ENCODE data around the gene RRH. TPM values are rescaled to one million over a fixed set of nuclear protein-coding genes. Genes with fewer than 3 reads are reported as not detected.

The RRH gene
- total and polyA plus RNA-seq, 2 donors: 0.05 to 0.11 TPM

- Histone ChIP-seq H3K27ac (ENCODE audit: low read depth in 1 of 2, low read length in 1 of 2) (no peak overlapping the region), H3K27me3 (ENCODE audit: control insufficient read depth in 2 of 2, insufficient read depth in 1 of 2, low read length in 1 of 2) (no peaks in the 10 kb centered on the region), H3K36me3 (ENCODE audit: control insufficient read depth in 2 of 2, insufficient read depth in 2 of 2, low read length in 1 of 2) (no peaks in the 10 kb centered on the region), H3K4me1 (ENCODE audit: control insufficient read depth in 2 of 2, insufficient read depth in 2 of 2, low read length in 2 of 2) (peaks cover 0 to 5% of the 10 kb centered on the region in 2 donors), H3K9me3 (ENCODE audit: control insufficient read depth in 2 of 2, insufficient read depth in 1 of 2, low read length in 1 of 2) (no peaks in the 10 kb centered on the region), H3K4me3 (ENCODE audit: low read length in 2 of 2) (no peak overlapping the region)
- WGBS: 75% methylated on average over 3 of the region's 3 CpGs
- DNase-seq (ENCODE audit: low read depth in 6 of 9, low spot score in 9 of 9): no peak
These were observed 49.6 kb downstream of the RRH start for GRCh38 chr4:109877400-109877799.

- H3K4me1 ChIP-seq (ENCODE audit: control insufficient read depth in 2 of 2, insufficient read depth in 2 of 2, low read length in 2 of 2): peaks cover 0 to 5% of the 10 kb centered on the region in 2 donors
- no peaks in the 10 kb centered on the region for H3K36me3 ChIP-seq (ENCODE audit: control insufficient read depth in 2 of 2, insufficient read depth in 2 of 2, low read length in 1 of 2)
- H3K27me3 ChIP-seq (ENCODE audit: control insufficient read depth in 2 of 2, insufficient read depth in 1 of 2, low read length in 1 of 2): no peaks in the 10 kb centered on the region
- H3K4me3 ChIP-seq (ENCODE audit: low read length in 2 of 2): no peak overlapping the region
- 96% methylated on average over 2 of the region's 2 CpGs for WGBS
- no peak overlapping the region for H3K27ac ChIP-seq (ENCODE audit: low read depth in 1 of 2, low read length in 1 of 2)
- no peaks in the 10 kb centered on the region for H3K9me3 ChIP-seq (ENCODE audit: control insufficient read depth in 2 of 2, insufficient read depth in 1 of 2, low read length in 1 of 2)
- DNase-seq (ENCODE audit: low read depth in 6 of 9, low spot score in 9 of 9): no peak
These were observed 50.6 kb downstream of the RRH start for GRCh38 chr4:109878355-109878754.

GRCh38 chr4:109879081-109879480, 51.3 kb downstream of the RRH start:
- no peak for DNase-seq (ENCODE audit: low read depth in 6 of 9, low spot score in 9 of 9)

GRCh38 chr4:109879636-109880314, 52.0 kb downstream of the RRH start:
- WGBS: 97% methylated on average over 7 of the region's 7 CpGs
- no peak for DNase-seq (ENCODE audit: low read depth in 6 of 9, low spot score in 9 of 9)
- Histone ChIP-seq H3K27ac (ENCODE audit: low read depth in 1 of 2, low read length in 1 of 2) (no peak overlapping the region), H3K4me3 (ENCODE audit: low read length in 2 of 2) (no peak overlapping the region), H3K36me3 (ENCODE audit: control insufficient read depth in 2 of 2, insufficient read depth in 2 of 2, low read length in 1 of 2) (no peaks in the 10 kb centered on the region), H3K9me3 (ENCODE audit: control insufficient read depth in 2 of 2, insufficient read depth in 1 of 2, low read length in 1 of 2) (no peaks in the 10 kb centered on the region), H3K4me1 (ENCODE audit: control insufficient read depth in 2 of 2, insufficient read depth in 2 of 2, low read length in 2 of 2) (no peaks in the 10 kb centered on the region), H3K27me3 (ENCODE audit: control insufficient read depth in 2 of 2, insufficient read depth in 1 of 2, low read length in 1 of 2) (no peaks in the 10 kb centered on the region)

More at GRCh38 chr4:109879081-109879480, 51.3 kb downstream of the RRH start:
- no peaks in the 10 kb centered on the region for H3K36me3 ChIP-seq (ENCODE audit: control insufficient read depth in 2 of 2, insufficient read depth in 2 of 2, low read length in 1 of 2)
- no peak overlapping the region for H3K27ac ChIP-seq (ENCODE audit: low read depth in 1 of 2, low read length in 1 of 2)
- no peaks in the 10 kb centered on the region for H3K27me3 ChIP-seq (ENCODE audit: control insufficient read depth in 2 of 2, insufficient read depth in 1 of 2, low read length in 1 of 2)
- H3K9me3 ChIP-seq (ENCODE audit: control insufficient read depth in 2 of 2, insufficient read depth in 1 of 2, low read length in 1 of 2): no peaks in the 10 kb centered on the region
- WGBS: 89% methylated on average over 12 of the region's 12 CpGs
- no peak overlapping the region for H3K4me3 ChIP-seq (ENCODE audit: low read length in 2 of 2)
- H3K4me1 ChIP-seq (ENCODE audit: control insufficient read depth in 2 of 2, insufficient read depth in 2 of 2, low read length in 2 of 2): peaks cover 0 to 5% of the 10 kb centered on the region in 2 donors

GRCh38 chr4:109886303-109886702, 58.5 kb downstream of the RRH start:
- no peaks in the 10 kb centered on the region for H3K36me3 ChIP-seq (ENCODE audit: control insufficient read depth in 2 of 2, insufficient read depth in 2 of 2, low read length in 1 of 2)
- H3K27ac ChIP-seq (ENCODE audit: low read depth in 1 of 2, low read length in 1 of 2): no peak overlapping the region
- no peak for DNase-seq (ENCODE audit: low read depth in 6 of 9, low spot score in 9 of 9)
- no peaks in the 10 kb centered on the region for H3K9me3 ChIP-seq (ENCODE audit: control insufficient read depth in 2 of 2, insufficient read depth in 1 of 2, low read length in 1 of 2)
- no peaks in the 10 kb centered on the region for H3K4me1 ChIP-seq (ENCODE audit: control insufficient read depth in 2 of 2, insufficient read depth in 2 of 2, low read length in 2 of 2)
- no peaks in the 10 kb centered on the region for H3K27me3 ChIP-seq (ENCODE audit: control insufficient read depth in 2 of 2, insufficient read depth in 1 of 2, low read length in 1 of 2)
- H3K4me3 ChIP-seq (ENCODE audit: low read length in 2 of 2): no peak overlapping the region

- no peak for DNase-seq (ENCODE audit: low read depth in 6 of 9, low spot score in 9 of 9)
- H3K27ac ChIP-seq (ENCODE audit: low read depth in 1 of 2, low read length in 1 of 2): no peak overlapping the region
- no peaks in the 10 kb centered on the region for H3K4me1 ChIP-seq (ENCODE audit: control insufficient read depth in 2 of 2, insufficient read depth in 2 of 2, low read length in 2 of 2)
- no peaks in the 10 kb centered on the region for H3K9me3 ChIP-seq (ENCODE audit: control insufficient read depth in 2 of 2, insufficient read depth in 1 of 2, low read length in 1 of 2)
- no peaks in the 10 kb centered on the region for H3K27me3 ChIP-seq (ENCODE audit: control insufficient read depth in 2 of 2, insufficient read depth in 1 of 2, low read length in 1 of 2)
- no peak overlapping the region for H3K4me3 ChIP-seq (ENCODE audit: low read length in 2 of 2)
- 71% methylated on average over 6 of the region's 6 CpGs for WGBS
- H3K36me3 ChIP-seq (ENCODE audit: control insufficient read depth in 2 of 2, insufficient read depth in 2 of 2, low read length in 1 of 2): no peaks in the 10 kb centered on the region
These were observed 59.3 kb downstream of the RRH start for GRCh38 chr4:109887071-109887470.

GRCh38 chr4:109890076-109890475, 62.3 kb downstream of the RRH start:
- no peak overlapping the region for H3K27ac ChIP-seq (ENCODE audit: low read depth in 1 of 2, low read length in 1 of 2)
- DNase-seq (ENCODE audit: low read depth in 6 of 9, low spot score in 9 of 9): no peak
- no peaks in the 10 kb centered on the region for H3K36me3 ChIP-seq (ENCODE audit: control insufficient read depth in 2 of 2, insufficient read depth in 2 of 2, low read length in 1 of 2)
- H3K27me3 ChIP-seq (ENCODE audit: control insufficient read depth in 2 of 2, insufficient read depth in 1 of 2, low read length in 1 of 2): no peaks in the 10 kb centered on the region
- H3K4me3 ChIP-seq (ENCODE audit: low read length in 2 of 2): no peak overlapping the region
- no peaks in the 10 kb centered on the region for H3K9me3 ChIP-seq (ENCODE audit: control insufficient read depth in 2 of 2, insufficient read depth in 1 of 2, low read length in 1 of 2)
- no peaks in the 10 kb centered on the region for H3K4me1 ChIP-seq (ENCODE audit: control insufficient read depth in 2 of 2, insufficient read depth in 2 of 2, low read length in 2 of 2)

Other genes with a start within 250 kb of the RRH start
- gene CASP6, start 124.5 kb upstream of the RRH start, total RNA-seq: 18.7 TPM
- 24.6 TPM for gene CASP6, start 124.5 kb upstream of the RRH start, polyA plus RNA-seq
- 8.2 TPM for gene PLA2G12A, start 97.9 kb upstream of the RRH start, total RNA-seq
- 23.3 TPM for gene PLA2G12A, start 97.9 kb upstream of the RRH start, polyA plus RNA-seq
- gene CFI, start 26.0 kb upstream of the RRH start, total RNA-seq: 3.0 TPM
- 8.4 TPM for gene CFI, start 26.0 kb upstream of the RRH start, polyA plus RNA-seq
- 5.9 TPM for gene GAR1, start 12.2 kb upstream of the RRH start, total RNA-seq
- 33.4 TPM for gene GAR1, start 12.2 kb upstream of the RRH start, polyA plus RNA-seq
- 0.09 TPM for gene LRIT3, start 20.1 kb downstream of the RRH start, total RNA-seq
- gene LRIT3, start 20.1 kb downstream of the RRH start, polyA plus RNA-seq: 0.59 TPM
- gene EGF, start 84.9 kb downstream of the RRH start, total RNA-seq: 0.19 TPM
- 0.64 TPM for gene EGF, start 84.9 kb downstream of the RRH start, polyA plus RNA-seq

All from thymus (tissue), 11 donors.